H1 (cell line): Measurements from ENCODE around the gene UVRAG.

ENCODE experiments used
- ATF3 ChIP-seq: IDR thresholded peaks from 2 replicates; pipeline ENCODE4 v1.6.1; 2011; ENCODE audit warnings: low read depth, mild to moderate bottlenecking, low read length; ENCODE audit not compliant: insufficient read depth
- BCL11A ChIP-seq, 2 experiments: IDR thresholded peaks; one replicate each; pipeline ENCODE4 v1.6.1; 2011; ENCODE audit warnings: low read depth in 2 of 2, low read length in 2 of 2, mild to moderate bottlenecking in 2 of 2
- CTCF ChIP-seq, 3 experiments: IDR thresholded peaks; 1 replicate in 2 of 3; 2 replicates in 1 of 3; pipeline versions ENCODE4 v1.5.1 to v1.6.1; 2011; ENCODE audit warnings: low read length in 3 of 3, mild to moderate bottlenecking in 3 of 3, inconsistent platforms in 2 of 3, low read depth in 1 of 3, moderate library complexity in 1 of 3; ENCODE audit not compliant: insufficient read depth in 1 of 3; ENCODE audit errors: control extremely low read depth in 1 of 3
- FOSL1 ChIP-seq: IDR thresholded peaks from 2 replicates; pipeline ENCODE4 v1.6.1; 2011; ENCODE audit warnings: mild to moderate bottlenecking, low read depth, low read length, moderate library complexity; ENCODE audit not compliant: insufficient read depth
- POLR2A ChIP-seq, 2 experiments: IDR thresholded peaks; 1 replicate in 1 of 2; 2 replicates in 1 of 2; pipeline ENCODE4 v1.6.1; 2011; ENCODE audit warnings: low read depth in 2 of 2, low read length in 2 of 2, mild to moderate bottlenecking in 2 of 2; ENCODE audit errors: control extremely low read depth in 1 of 2
- SP2 ChIP-seq: IDR thresholded peaks from 2 replicates; pipeline ENCODE4 v1.6.1; 2012; ENCODE audit warnings: mild to moderate bottlenecking, low read length, inconsistent platforms
- SRF ChIP-seq: IDR thresholded peaks from 2 replicates; pipeline ENCODE4 v1.6.1; 2011; ENCODE audit warnings: mild to moderate bottlenecking, low read depth, low read length, moderate library complexity

GRCh38 chr11:76155500-76156227, 340.7 kb downstream of the UVRAG start:
- no peak for TF ChIP-seq POLR2A (IDR thresholded peaks at IDR 0.05; ENCODE audit: control extremely low read depth in 1 of 2, low read depth in 2 of 2, low read length in 2 of 2)
- no peak for TF ChIP-seq CTCF (IDR thresholded peaks at IDR 0.05; ENCODE audit: control extremely low read depth in 1 of 3, insufficient read depth in 1 of 3, low read depth in 1 of 3, low read length in 3 of 3)
- no peak for TF ChIP-seq ATF3
- no peak for TF ChIP-seq SP2
- no peak for TF ChIP-seq BCL11A (IDR thresholded peaks at IDR 0.05; ENCODE audit: low read depth in 2 of 2, low read length in 2 of 2)
- no peak for TF ChIP-seq SRF
- no peak for TF ChIP-seq FOSL1
